Loucy (cell line): ENCODE results near the gene NEK8.

ENCODE experiments used
- H2AFZ ChIP-seq: fragments of 200-600 bp; sonication (generic); 2 replicates; pipeline ENCODE4 v1.6.0; 2016; ENCODE audit warnings: antibody characterized with exemption, mild to moderate bottlenecking, low read length, moderate library complexity
- H3F3A ChIP-seq: fragments of 200-600 bp; 2 replicates; pipeline ENCODE4 v1.6.0; 2016; ENCODE audit warnings: antibody characterized with exemption, low read depth, mild to moderate bottlenecking
- H3K27me3 ChIP-seq: fragments of 200-600 bp; sonication (generic); 2 replicates; pipeline ENCODE4 v1.6.1; 2014; ENCODE audit warnings: low read length, mild to moderate bottlenecking; ENCODE audit not compliant: insufficient read depth, poor library complexity, severe bottlenecking
- H3K36me3 ChIP-seq: fragments of 200-600 bp; sonication (generic); 2 replicates; pipeline ENCODE4 v1.6.1; 2016; ENCODE audit warnings: low read length; ENCODE audit not compliant: insufficient read depth
- H3K4me1 ChIP-seq: fragments of 200-600 bp; sonication (generic); 2 replicates; pipeline ENCODE4 v1.5.1; 2014; ENCODE audit warnings: low read length, mild to moderate bottlenecking; ENCODE audit not compliant: insufficient read depth, poor library complexity, severe bottlenecking
- H3K4me2 ChIP-seq: fragments of 200-600 bp; sonication (generic); 2 replicates; pipeline ENCODE4 v1.6.0; 2014; ENCODE audit warnings: antibody characterized with exemption, low read length, low read depth, mild to moderate bottlenecking; ENCODE audit not compliant: poor library complexity, severe bottlenecking
- H3K4me3 ChIP-seq: fragments of 200-600 bp; sonication (generic); 2 replicates; pipeline ENCODE4 v1.5.1; 2014; ENCODE audit warnings: low read length, mild to moderate bottlenecking, mixed read lengths; ENCODE audit not compliant: poor library complexity, severe bottlenecking
- H3K79me2 ChIP-seq: fragments of 200-600 bp; sonication (generic); 2 replicates; pipeline ENCODE4 v1.6.1; 2014; ENCODE audit warnings: low read length; ENCODE audit not compliant: insufficient read depth
- H3K9ac ChIP-seq: fragments of 200-600 bp; sonication (generic); 2 replicates; pipeline ENCODE4 v1.6.0; 2014; ENCODE audit warnings: mild to moderate bottlenecking, low read depth, low read length, moderate library complexity; ENCODE audit not compliant: poor library complexity, severe bottlenecking
- H3K9me2 ChIP-seq: fragments of 200-600 bp; sonication (generic); replicated peaks from 2 replicates; pipeline ENCODE4 v1.6.1; 2016; ENCODE audit warnings: low read depth, low read length, mixed read lengths
- H3K9me3 ChIP-seq: fragments of 200-600 bp; sonication (generic); 2 replicates; pipeline ENCODE4 v1.6.1; 2014; ENCODE audit warnings: mild to moderate bottlenecking, antibody characterized with exemption, low read length, low read depth; ENCODE audit not compliant: insufficient read depth
- H4K20me1 ChIP-seq: fragments of 200-600 bp; sonication (generic); 2 replicates; pipeline ENCODE4 v1.6.0; 2014; ENCODE audit warnings: antibody characterized with exemption, low read length, mild to moderate bottlenecking; ENCODE audit not compliant: insufficient read depth, poor library complexity, severe bottlenecking
- CTCF ChIP-seq: fragments of 200-600 bp; sonication (generic); conservative IDR thresholded peaks from 2 replicates; pipeline ENCODE4 v1.5.1; 2014; ENCODE audit warnings: mild to moderate bottlenecking, antibody characterized with exemption, low read length
- EZH2phosphoT487 ChIP-seq: fragments of 200-600 bp; IDR thresholded peaks from 2 replicates; pipeline ENCODE4 v1.6.1; 2018; ENCODE audit warnings: antibody characterized with exemption, mild to moderate bottlenecking, moderate library complexity, borderline replicate concordance

Gene NEK8

DNA sequence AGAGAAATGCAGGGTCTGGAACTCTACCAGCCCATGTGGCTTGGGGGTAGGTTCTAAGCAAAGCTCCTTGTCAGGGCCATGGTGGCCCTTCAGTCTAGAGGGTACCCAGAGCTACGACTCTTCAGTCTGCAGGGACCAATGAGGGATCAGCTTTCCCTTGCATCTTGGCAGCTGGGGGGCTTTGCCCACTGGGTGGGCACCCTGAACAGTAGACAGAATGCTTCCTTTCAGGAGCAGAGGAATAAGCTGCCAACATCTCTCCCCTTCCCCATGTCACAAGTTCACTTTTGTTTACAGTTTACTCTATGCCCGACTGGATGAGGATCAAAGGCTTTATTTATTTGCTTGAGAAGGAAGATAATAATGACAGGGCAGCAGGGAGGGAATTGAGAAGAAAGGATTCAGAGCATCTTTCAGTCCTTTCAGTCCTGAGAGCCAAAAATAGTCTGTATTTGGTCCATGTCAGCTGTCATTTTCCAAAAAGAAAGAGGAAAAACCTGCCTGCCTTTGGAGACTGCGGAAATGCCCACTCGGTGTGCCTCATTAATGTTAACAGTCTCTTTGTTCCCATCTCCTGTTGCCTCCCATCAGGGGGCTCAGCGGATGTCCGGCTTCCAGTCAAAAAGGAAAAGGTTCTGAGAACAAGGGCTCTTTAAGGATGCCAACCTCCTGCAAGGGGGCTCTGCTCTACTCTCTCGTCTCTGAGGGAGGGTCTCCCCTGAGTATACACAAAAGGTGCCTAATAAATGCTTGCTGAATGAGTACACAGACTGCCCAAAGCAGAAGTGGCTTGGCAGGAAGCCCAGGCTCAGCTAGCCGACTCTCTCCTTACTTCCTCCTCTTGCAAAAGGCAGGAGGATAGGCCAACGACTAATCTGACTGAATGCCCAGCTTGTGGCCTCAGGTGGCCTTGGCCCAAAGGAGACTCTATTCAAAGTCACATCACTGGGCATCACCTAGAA, 32.3 kb downstream of the NEK8 start:
- H3K36me3 ChIP-seq = peaks cover 71% of the 10 kb centered on the region; the same call in 1 of the 2 replicates
- no peak overlapping the region for H2AFZ ChIP-seq
- no peak overlapping the region for H3K4me3 ChIP-seq
- no peaks in the 10 kb centered on the region for H3F3A ChIP-seq
- H3K27me3 ChIP-seq = no peaks in the 10 kb centered on the region
- TF ChIP-seq EZH2phosphoT487 (no peak), CTCF (no peak)
- H3K9me2 ChIP-seq = no peaks in the 10 kb centered on the region
- H3K9me3 ChIP-seq = no peaks in the 10 kb centered on the region
- no peak overlapping the region for H3K4me2 ChIP-seq
- no peak overlapping the region for H3K9ac ChIP-seq
- H3K79me2 ChIP-seq = 0 out of 2 replicates have a peak, but pooled peaks cover 3% of the 10 kb centered on the region
- no peaks in the 10 kb centered on the region for H3K4me1 ChIP-seq
- peaks cover 6% of the 10 kb centered on the region for H4K20me1 ChIP-seq

GRCh38 chr17:28763137-28763799, 34.7 kb downstream of the NEK8 start:
- peaks cover 6% of the 10 kb centered on the region for H4K20me1 ChIP-seq
- peaks cover 64% of the 10 kb centered on the region; the same call in 1 of the 2 replicates for H3K36me3 ChIP-seq
- 0 out of 2 replicates have a peak, but pooled peaks cover 3% of the 10 kb centered on the region for H3K79me2 ChIP-seq
- no peak overlapping the region for H2AFZ ChIP-seq
- H3K4me1 ChIP-seq = no peaks in the 10 kb centered on the region
- H3K4me2 ChIP-seq = no peak overlapping the region
- no peaks in the 10 kb centered on the region for H3K27me3 ChIP-seq
- H3K9me2 ChIP-seq = no peaks in the 10 kb centered on the region
- no peaks in the 10 kb centered on the region for H3K9me3 ChIP-seq
- H3K9ac ChIP-seq = no peak overlapping the region
- no peaks in the 10 kb centered on the region for H3F3A ChIP-seq
- TF ChIP-seq CTCF (no peak), EZH2phosphoT487 (no peak)
- no peak overlapping the region for H3K4me3 ChIP-seq

- no peak for TF ChIP-seq EZH2phosphoT487
- TF ChIP-seq CTCF = peak; percentile 93
- no peak overlapping the region for H3K4me2 ChIP-seq
- H3K36me3 ChIP-seq = peaks cover 58% of the 10 kb centered on the region; the same call in 1 of the 2 replicates
- no peak overlapping the region for H3K9ac ChIP-seq
- no peak overlapping the region for H3K4me3 ChIP-seq
- H3K9me2 ChIP-seq = no peaks in the 10 kb centered on the region
- no peaks in the 10 kb centered on the region for H3K4me1 ChIP-seq
- 0 out of 2 replicates have a peak, but pooled peaks cover 3% of the 10 kb centered on the region for H3K79me2 ChIP-seq
- H3F3A ChIP-seq = no peaks in the 10 kb centered on the region
- H3K27me3 ChIP-seq = no peaks in the 10 kb centered on the region
- peaks cover 6% of the 10 kb centered on the region for H4K20me1 ChIP-seq
- H2AFZ ChIP-seq = no peak overlapping the region
- H3K9me3 ChIP-seq = no peaks in the 10 kb centered on the region
Measured at GRCh38 chr17:28763804-28764266, 35.2 kb downstream of the NEK8 start.
